Neuronal stem cell (in vitro differentiated cells): ENCODE measurements around the gene TEX54.

Experiments
- DNase-seq: peaks from one replicate; pipeline ENCODE4 v3.0.0-alpha.2; 2013; ENCODE audit warnings: low spot score
- H2AFZ ChIP-seq: one replicate; pipeline ENCODE4 v1.6.1; 2013; ENCODE audit warnings: mild to moderate bottlenecking, low read length, inconsistent platforms
- H2AK5ac ChIP-seq: 2 replicates; pipeline ENCODE4 v1.6.1; 2013; ENCODE audit warnings: low read depth, mild to moderate bottlenecking, inconsistent platforms, low read length, moderate library complexity, mixed read lengths
- H2BK120ac ChIP-seq: 2 replicates; pipeline ENCODE4 v1.6.1; 2013; ENCODE audit warnings: low read depth, mild to moderate bottlenecking, inconsistent platforms, low read length, moderate library complexity, mixed read lengths
- H2BK12ac ChIP-seq: one replicate; pipeline ENCODE4 v1.6.1; 2013; ENCODE audit warnings: low read length, inconsistent platforms
- H2BK15ac ChIP-seq: 2 replicates; pipeline ENCODE4 v1.6.1; 2013; ENCODE audit warnings: mild to moderate bottlenecking, low read length, inconsistent platforms, mixed read lengths
- H2BK5ac ChIP-seq: one replicate; pipeline ENCODE4 v1.6.1; 2013; ENCODE audit warnings: inconsistent platforms, mild to moderate bottlenecking, low read length, moderate library complexity
- H3K14ac ChIP-seq: one replicate; pipeline ENCODE4 v1.6.1; 2013; ENCODE audit warnings: low read length, inconsistent platforms
- H3K18ac ChIP-seq: 2 replicates; pipeline ENCODE4 v1.6.1; 2013; ENCODE audit warnings: low read length, inconsistent platforms
- H3K23ac ChIP-seq: 2 replicates; pipeline ENCODE4 v1.6.1; 2013; ENCODE audit warnings: low read depth, mild to moderate bottlenecking, mixed read lengths, low read length, inconsistent platforms; ENCODE audit not compliant: poor library complexity
- H3K27ac ChIP-seq: replicated peaks from 3 replicates; pipeline ENCODE4 v1.5.1; 2013; ENCODE audit warnings: low read length, inconsistent platforms
- H3K27me3 ChIP-seq, 3 experiments: 2 replicates each; pipeline ENCODE4 v1.6.1; 2013; ENCODE audit warnings: low read length in 3 of 3, mild to moderate bottlenecking in 2 of 3, inconsistent platforms in 1 of 3, low read depth in 1 of 3, mixed read lengths in 1 of 3, moderate library complexity in 1 of 3; ENCODE audit not compliant: control insufficient read depth in 3 of 3, insufficient read depth in 3 of 3
- H3K36me3 ChIP-seq, 2 donors: replicated peaks in 1 of 2; 2 replicates each; pipeline ENCODE4 v1.6.1; 2013; ENCODE audit warnings: low read length in 2 of 2; ENCODE audit not compliant: control insufficient read depth in 2 of 2, insufficient read depth in 2 of 2
- H3K4ac ChIP-seq: 2 replicates; pipeline ENCODE4 v1.6.1; 2013; ENCODE audit warnings: inconsistent platforms, mild to moderate bottlenecking, low read length, moderate library complexity
- H3K4me1 ChIP-seq, 2 donors: 1 replicate in 1 of 2; 2 replicates in 1 of 2; pipeline ENCODE4 v1.6.1; 2013; ENCODE audit warnings: low read length in 2 of 2, low read depth in 1 of 2; ENCODE audit not compliant: control insufficient read depth in 2 of 2, insufficient read depth in 1 of 2
- H3K4me2 ChIP-seq: one replicate; pipeline ENCODE4 v1.6.1; 2013; ENCODE audit warnings: mild to moderate bottlenecking, low read length, inconsistent platforms; ENCODE audit not compliant: insufficient read depth, poor library complexity, severe bottlenecking
- H3K4me3 ChIP-seq, 2 donors: 2 replicates each; pipeline ENCODE4 v1.5.1; 2013; ENCODE audit warnings: low read length in 2 of 2, mild to moderate bottlenecking in 2 of 2, inconsistent platforms in 1 of 2, moderate library complexity in 1 of 2
- H3K79me1 ChIP-seq: one replicate; pipeline ENCODE4 v1.6.1; 2013; ENCODE audit warnings: low read depth, mild to moderate bottlenecking, inconsistent platforms, low read length, moderate library complexity
- H3K9ac ChIP-seq: one replicate; pipeline ENCODE4 v1.6.1; 2013; ENCODE audit warnings: mild to moderate bottlenecking, low read depth, low read length, inconsistent platforms; ENCODE audit not compliant: poor library complexity
- H3K9me3 ChIP-seq, 2 donors: replicated peaks in 1 of 2; 2 replicates each; pipeline versions ENCODE3 to v1.6.1; 2013; ENCODE audit warnings: low read length in 2 of 2, mild to moderate bottlenecking in 2 of 2, inconsistent platforms in 1 of 2, low read depth in 1 of 2, mixed read lengths in 1 of 2, moderate library complexity in 1 of 2; ENCODE audit not compliant: control insufficient read depth in 2 of 2, insufficient read depth in 1 of 2
- H4K8ac ChIP-seq: one replicate; pipeline ENCODE4 v1.6.1; 2013; ENCODE audit warnings: low read depth, mild to moderate bottlenecking, inconsistent platforms, low read length, moderate library complexity
- H4K91ac ChIP-seq: one replicate; pipeline ENCODE4 v1.6.1; 2013; ENCODE audit warnings: low read length, low read depth, mild to moderate bottlenecking, inconsistent platforms; ENCODE audit not compliant: poor library complexity
- WGBS, 2 donors: extraction: QIAGEN DNeasy Blood & Tissue Kit; methylation state at CpG; one replicate each; pipeline ENCODE4 v1.1.7; 2013; ENCODE audit warnings: missing lambda C conversion rate in 2 of 2, mixed read lengths in 1 of 2; ENCODE audit not compliant: insufficient read length in 2 of 2, insufficient replicate concordance in 1 of 2; ENCODE audit errors: extremely low coverage in 2 of 2; 5-methylcytosine and 5-hydroxymethylcytosine counted together

The TEX54 gene

DNA sequence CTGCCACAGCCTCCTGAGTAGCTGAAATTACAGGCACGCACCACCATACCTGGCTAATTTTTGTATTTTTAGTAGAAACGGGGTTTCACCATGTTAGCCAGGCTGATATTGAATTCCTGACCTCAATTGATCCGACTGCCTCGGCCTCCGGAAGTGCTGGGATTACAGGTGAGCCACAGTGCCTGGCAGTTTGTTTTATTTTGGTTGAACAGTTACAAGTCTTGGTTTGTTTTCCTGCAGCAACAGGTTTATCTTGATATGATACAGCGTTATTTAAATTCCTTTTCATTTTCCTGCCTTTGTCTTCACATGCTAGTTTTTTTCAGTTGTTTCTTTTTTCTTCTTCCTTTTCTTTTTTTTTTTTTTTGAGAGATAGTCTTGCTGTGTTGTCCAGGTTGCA, 44.1 kb upstream of the TEX54 start:
- WGBS, 2 donors = no CpG with 5 or more reads among the region's 6 CpGs
- no peak for DNase-seq
- no peaks in the 10 kb centered on the region for H3K27me3 ChIP-seq

DNA sequence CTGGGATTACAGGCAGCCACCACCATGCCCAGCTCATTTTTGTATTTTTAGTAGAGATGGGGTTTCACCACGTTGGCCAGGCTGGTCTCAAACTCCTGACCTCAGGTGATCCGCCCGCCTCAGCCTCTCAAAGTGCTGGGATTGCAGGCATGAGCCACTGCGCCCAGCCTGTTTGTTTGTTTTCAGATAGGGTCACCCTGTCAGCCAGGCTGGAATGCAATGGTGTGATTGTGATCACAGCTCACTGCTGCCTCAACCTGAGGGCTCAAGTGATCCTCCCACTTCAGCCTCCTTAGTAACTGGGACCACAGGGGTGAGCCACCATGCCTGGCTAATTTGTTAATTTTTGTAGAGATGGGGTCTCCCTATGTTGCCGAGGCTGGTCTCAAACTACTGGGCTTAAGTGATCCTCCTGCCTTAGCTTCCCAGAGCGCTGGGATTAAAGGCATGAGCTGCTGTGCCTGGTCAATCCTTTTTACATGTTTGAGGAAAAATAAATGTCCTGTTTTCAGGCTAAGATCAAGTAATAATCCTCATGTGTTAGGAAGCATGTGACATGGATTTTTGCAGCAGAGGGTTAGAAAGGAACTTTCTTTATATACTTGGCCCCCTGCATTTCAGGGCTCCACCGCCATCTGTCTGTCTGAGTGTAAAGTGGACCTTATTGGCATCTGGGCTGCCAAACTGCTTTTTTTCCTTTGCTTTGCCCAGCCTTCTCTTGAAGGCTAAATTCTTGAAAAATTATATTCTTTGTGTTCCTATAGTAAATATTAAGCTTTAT, 43.2 kb upstream of the TEX54 start:
- no peak overlapping the region for H2BK120ac ChIP-seq
- no peak overlapping the region for H3K9ac ChIP-seq
- H3K4me3 ChIP-seq = no peak overlapping the region
- H3K23ac ChIP-seq = no peak overlapping the region
- no peak overlapping the region for H3K4me2 ChIP-seq
- no peak overlapping the region for H2BK5ac ChIP-seq
- H3K4ac ChIP-seq = no peak overlapping the region
- no peak overlapping the region for H3K27ac ChIP-seq
- H3K14ac ChIP-seq = no peak overlapping the region
- no peak overlapping the region for H2AK5ac ChIP-seq
- no peaks in the 10 kb centered on the region for H3K27me3 ChIP-seq
- DNase-seq = no peak
- H4K8ac ChIP-seq = no peak overlapping the region
- peaks cover 3% of the 10 kb centered on the region for H3K79me1 ChIP-seq
- H2BK15ac ChIP-seq = no peak overlapping the region
- WGBS, 2 donors = no CpG with 5 or more reads among the region's 7 CpGs
- no peaks in the 10 kb centered on the region for H3K9me3 ChIP-seq
- H4K91ac ChIP-seq = no peak overlapping the region
- H3K4me1 ChIP-seq = peaks cover 8 to 10% of the 10 kb centered on the region in 2 donors
- no peak overlapping the region for H2AFZ ChIP-seq
- no peak overlapping the region for H2BK12ac ChIP-seq
- H3K36me3 ChIP-seq = peaks cover 13 to 86% of the 10 kb centered on the region in 2 donors
- no peak overlapping the region for H3K18ac ChIP-seq

More for the DNA sequence above, 44.1 kb upstream of the TEX54 start:
- Histone ChIP-seq H3K79me1 (peaks cover 3% of the 10 kb centered on the region), H3K4ac (no peak overlapping the region), H3K4me3 (no peak overlapping the region), H2AK5ac (no peak overlapping the region), H3K9me3 (no peaks in the 10 kb centered on the region), H2AFZ (no peak overlapping the region), H3K4me1 (peaks cover 10% of the 10 kb centered on the region in 2 donors), H2BK15ac (no peak overlapping the region), H3K27ac (no peak overlapping the region), H3K18ac (no peak overlapping the region), H3K14ac (no peak overlapping the region), H2BK12ac (no peak overlapping the region), H4K91ac (no peak overlapping the region), H4K8ac (no peak overlapping the region), H3K36me3 (peaks cover 13 to 82% of the 10 kb centered on the region in 2 donors), H3K4me2 (no peak overlapping the region), H3K9ac (no peak overlapping the region), H2BK120ac (no peak overlapping the region), H2BK5ac (no peak overlapping the region), H3K23ac (no peak overlapping the region)

DNA sequence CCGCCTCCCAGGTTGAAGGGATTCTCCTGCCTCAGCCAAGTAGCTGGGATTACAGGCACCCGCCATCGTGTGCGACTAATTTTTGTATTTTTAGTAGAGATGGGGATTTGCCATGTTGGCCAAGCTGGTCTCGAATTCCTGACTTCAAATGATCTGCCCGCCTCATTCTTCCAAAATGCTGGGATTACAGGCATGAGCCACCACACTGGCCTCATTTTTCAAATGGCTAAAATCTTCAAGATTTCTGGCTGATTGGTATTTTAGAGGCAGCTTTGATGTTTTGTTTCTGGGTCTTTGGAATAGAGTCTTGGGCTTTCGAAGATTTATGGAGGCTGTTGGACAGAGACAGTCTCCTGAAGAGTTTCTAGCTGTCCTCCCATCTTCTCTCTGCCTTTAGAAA, 42.2 kb upstream of the TEX54 start:
- Histone ChIP-seq H3K4ac (no peak overlapping the region), H3K79me1 (peaks cover 1% of the 10 kb centered on the region), H4K91ac (no peak overlapping the region), H2BK120ac (no peak overlapping the region), H3K4me1 (peaks cover 6% of the 10 kb centered on the region in 2 donors), H3K18ac (no peak overlapping the region), H3K4me3 (no peak overlapping the region), H3K14ac (no peak overlapping the region), H2BK12ac (no peak overlapping the region), H3K23ac (no peak overlapping the region), H3K9me3 (no peaks in the 10 kb centered on the region), H3K36me3 (peaks cover 13 to 95% of the 10 kb centered on the region in 2 donors), H2AFZ (no peak overlapping the region), H3K27me3 (no peaks in the 10 kb centered on the region), H3K9ac (no peak overlapping the region), H2BK15ac (no peak overlapping the region), H3K27ac (no peak overlapping the region), H2BK5ac (no peak overlapping the region), H2AK5ac (no peak overlapping the region), H4K8ac (no peak overlapping the region), H3K4me2 (no peak overlapping the region)
- DNase-seq = no peak
- WGBS, 2 donors = no CpG with 5 or more reads among the region's 7 CpGs

- Histone ChIP-seq H3K9ac (no peak overlapping the region), H2BK120ac (no peak overlapping the region), H3K27me3 (no peaks in the 10 kb centered on the region), H2AK5ac (no peak overlapping the region), H3K79me1 (peaks cover 10% of the 10 kb centered on the region), H3K4me2 (no peak overlapping the region), H2BK5ac (no peak overlapping the region), H3K4me1 (peaks cover 2 to 3% of the 10 kb centered on the region in 2 donors), H2AFZ (no peak overlapping the region), H3K14ac (no peak overlapping the region), H2BK12ac (no peak overlapping the region), H3K27ac (no peak overlapping the region), H2BK15ac (no peak overlapping the region), H3K23ac (no peak overlapping the region), H4K91ac (no peak overlapping the region), H3K18ac (no peak overlapping the region), H3K9me3 (no peaks in the 10 kb centered on the region), H4K8ac (no peak overlapping the region), H3K4me3 (no peak overlapping the region), H3K4ac (no peak overlapping the region), H3K36me3 (peaks cover 9 to 63% of the 10 kb centered on the region in 2 donors)
- no CpG with 5 or more reads among the region's 6 CpGs for WGBS, 2 donors
- DNase-seq = no peak
Observed at GRCh38 chr11:62865635-62866034, 33.0 kb upstream of the TEX54 start.
